DMS53 treated with DMSO at 0.1 percent for 48 hours (cell line): ENCODE results near the gene SEMA5A.
"Not testable (repeated sequence)": the region's sequence is repeated elsewhere in the genome, so short reads cannot be mapped to it uniquely, and the experiment has no call there.

ENCODE experiments used
- DNase-seq: peaks from one replicate; lab custom pipeline; 2025; ENCODE audit not compliant: unreplicated experiment; lab: John Stamatoyannopoulos, UW

Gene SEMA5A

DNA sequence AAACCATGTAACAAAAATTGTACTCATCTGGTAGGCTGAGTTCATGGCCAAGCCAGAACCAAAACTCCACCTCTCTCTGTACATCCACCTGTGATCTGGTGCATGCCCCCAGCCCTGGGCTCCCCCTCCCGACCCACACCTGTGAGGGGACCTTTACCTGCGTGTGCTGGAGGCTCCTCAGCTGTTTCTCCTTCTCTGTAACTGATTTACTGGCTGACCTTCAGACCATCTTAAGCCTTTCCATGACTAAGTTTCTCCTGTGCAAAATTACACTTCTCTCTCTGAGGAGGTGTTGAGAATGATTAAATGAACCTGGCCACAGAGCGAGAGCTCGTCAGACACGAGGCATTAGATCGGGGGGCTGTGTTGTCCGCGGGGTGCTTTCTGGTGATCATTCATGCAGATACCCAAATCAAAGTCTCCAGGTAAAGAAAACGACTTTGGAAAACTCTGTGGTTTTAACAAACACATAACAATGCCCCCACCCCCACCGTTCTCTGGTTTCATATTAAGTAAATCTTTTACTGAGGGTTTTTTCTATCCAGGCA, 136.4 kb downstream of the SEMA5A start:
- DNase-seq, result no peak

DNA sequence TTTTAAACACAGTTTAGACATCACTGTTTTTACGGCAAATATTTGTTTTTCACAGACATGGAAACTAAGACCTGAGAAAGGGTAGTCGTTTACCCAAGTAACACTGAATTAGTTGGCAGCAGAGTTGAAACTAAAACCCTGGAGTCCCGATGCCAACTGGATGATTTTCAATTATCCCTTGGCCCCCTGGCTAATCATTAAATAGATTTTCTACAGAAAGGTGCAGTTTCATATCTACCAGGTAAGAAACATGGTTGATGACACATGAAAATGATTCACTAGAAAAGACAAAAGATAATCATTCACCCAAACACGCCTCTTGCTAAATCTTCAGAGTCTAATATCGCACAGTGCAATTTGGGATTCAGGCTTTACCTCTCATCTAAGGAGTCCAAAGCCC, 136.9 kb downstream of the SEMA5A start:
- DNase-seq, result no peak

DNA sequence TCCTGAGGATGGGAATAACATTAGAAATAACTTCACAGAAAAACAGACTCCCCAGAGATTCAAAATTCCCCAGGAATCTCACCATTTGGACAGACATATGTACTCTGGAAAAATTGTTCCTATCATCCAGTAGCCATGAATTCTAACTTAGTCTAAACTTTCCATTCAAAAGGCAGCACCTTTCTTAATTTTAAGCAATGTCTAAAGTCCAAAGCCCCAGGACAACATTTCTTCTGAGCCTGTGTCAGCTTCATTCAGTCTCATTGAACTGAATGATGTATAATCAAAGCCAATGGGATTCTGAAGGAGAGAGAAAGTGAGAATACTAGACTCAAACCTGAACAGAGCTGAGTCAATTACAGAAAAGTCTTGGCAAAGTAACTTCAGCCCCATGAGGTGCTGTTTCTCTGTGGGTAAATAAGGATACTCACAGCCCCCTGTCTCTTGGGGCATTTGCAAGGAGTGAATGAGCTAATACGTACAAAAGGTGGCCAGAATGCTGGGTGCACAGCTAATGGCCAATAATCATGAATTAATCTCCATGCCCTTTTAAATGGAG, 140.6 kb downstream of the SEMA5A start:
- DNase-seq, result no peak

DNA sequence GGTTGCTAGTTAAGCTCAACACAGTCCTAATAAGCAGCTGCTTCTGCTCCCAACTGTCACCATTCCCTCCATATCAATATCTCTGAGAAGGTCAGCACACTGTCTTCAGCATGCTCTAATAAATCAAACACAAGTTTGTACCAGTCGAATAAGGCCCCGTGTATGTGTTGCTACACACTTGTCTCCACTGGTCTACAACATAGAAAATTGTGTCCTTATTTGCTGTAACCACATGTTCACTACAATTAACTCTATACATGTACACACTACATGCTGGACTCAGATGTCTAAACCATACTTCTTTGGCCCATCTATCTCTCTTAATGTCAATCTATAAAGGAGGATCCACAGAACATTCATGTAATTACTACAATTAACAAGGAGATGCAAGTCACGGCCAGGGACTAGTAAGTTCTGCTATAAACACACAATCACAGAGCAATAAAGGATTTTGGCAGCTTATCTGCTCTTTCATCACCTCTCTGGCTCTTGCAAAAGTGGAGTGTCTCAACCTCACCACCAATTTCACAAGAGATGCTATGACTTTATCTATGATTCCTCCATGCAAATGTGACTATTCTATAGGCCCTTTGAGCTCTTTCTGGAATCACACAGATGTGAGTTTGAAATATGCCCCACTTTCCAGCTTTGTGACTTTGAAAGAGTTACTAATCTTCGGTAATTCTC, 143.9 kb downstream of the SEMA5A start:
- no peak for DNase-seq

DNA sequence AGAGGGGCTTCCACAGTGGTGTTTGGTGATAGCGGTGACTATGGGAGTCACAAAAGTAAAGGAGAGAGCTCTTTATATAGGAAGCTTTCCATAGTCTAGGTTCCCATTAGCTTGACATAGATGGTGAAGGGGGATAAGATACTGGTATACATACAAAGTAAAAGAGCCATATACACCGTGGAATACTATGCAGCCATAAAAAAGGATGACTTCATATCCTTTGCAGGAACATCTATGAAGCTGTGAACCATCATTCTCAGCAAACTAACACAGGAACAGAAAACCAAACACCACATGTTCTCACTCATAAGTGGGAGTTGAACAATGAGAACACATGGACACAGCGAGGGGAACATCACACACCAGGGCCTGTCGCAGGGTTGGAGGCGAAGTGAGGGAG, 146.1 kb downstream of the SEMA5A start:
- not testable (repeated sequence) for DNase-seq

DNA sequence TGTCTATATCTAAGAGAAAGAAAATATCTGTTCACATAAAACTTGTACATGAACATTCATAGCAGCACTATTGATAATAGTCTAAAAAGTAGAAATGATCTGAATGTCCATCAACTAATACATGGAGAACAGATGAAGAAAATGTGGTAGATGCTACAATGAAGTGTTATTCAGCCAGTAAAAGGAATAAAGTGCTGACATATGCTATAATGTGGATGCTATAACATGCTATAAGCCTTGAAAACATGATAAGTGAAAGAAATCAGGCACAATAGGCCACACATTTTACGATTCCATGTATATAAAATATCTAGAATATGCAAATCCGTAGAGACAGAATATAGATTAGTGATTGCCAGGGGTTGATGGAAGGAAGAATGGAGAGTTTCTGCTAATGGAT, 146.8 kb downstream of the SEMA5A start:
- no peak for DNase-seq

DNA sequence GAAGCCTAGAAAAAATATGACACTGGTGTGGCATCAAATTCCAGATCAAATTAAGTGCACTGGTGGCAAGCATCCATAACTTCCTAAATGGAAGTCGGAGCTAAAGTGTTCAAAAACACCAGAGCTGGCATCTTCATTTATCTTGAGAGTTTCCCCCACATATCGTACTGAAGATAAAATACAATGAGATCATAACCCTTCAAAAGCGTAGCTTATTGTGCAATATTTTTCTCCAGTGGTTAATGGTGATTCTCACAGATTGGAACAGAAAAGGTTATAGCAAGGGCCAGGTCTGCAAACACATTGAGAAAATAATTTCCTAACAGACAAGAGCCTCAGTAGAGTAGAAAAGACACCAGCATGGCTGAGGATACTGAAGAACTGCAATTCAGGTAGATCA, 147.6 kb downstream of the SEMA5A start:
- DNase-seq, result no peak

DNA sequence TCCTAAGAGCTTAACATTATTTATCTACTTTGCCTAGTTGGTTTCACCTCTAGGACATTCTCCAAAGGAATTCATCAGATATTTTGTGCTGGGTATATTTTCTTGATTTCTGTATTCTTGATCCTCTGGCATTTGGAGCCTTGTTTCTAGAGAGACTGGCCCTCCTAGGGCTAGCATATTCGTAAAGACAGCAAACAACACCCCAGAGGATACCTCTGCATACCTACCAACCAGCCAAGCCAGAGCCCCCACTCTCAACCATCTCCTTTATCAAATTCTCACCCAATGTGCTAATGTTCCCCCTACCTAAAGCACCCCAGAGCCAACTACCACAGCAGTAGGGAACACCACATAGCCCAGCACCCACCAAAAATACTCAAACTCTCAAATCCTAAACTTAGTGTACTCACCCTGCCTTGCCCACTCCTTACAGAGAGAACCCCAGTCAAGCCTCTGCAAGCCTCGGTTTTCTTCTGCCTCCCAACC, 149.5 kb downstream of the SEMA5A start:
- DNase-seq, result no peak

DNA sequence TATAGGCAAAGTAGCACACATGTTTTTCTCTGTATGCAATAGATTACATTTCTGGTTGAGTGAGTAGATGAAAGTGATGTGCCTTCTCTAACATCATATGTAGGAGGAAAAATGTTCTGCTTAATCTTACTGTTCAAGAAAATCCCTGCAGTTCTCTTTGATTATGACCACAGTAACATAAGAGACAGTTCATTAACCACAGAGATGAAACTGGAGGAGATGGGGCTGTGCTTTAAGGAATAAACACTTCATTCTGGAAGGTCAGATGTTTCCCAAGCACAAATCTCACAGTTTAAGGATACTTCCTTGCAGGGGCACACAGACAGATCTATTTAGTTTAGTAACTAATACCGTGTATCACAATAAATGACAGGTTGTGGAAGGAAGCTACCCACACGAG, 150.2 kb downstream of the SEMA5A start:
- DNase-seq, result no peak

DNA sequence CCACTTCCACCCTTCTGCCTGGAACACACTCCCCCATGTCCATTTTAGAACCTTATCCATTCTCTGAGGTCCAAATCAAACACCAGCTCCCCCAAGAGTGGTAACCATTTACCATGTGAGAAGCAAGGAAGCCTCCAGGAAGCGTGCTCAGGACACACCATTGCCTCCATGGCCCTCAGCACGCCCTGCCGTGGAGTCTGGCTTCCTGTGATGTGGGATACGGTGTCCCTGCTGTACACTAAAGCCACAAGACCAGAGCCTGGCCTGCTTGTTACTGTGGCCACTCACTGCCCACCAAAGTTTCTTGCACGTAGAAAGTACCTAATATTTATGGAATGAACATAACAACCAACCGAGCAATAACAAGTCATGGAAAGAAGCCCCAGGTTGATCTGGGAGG, 151.7 kb downstream of the SEMA5A start:
- no peak for DNase-seq

DNA sequence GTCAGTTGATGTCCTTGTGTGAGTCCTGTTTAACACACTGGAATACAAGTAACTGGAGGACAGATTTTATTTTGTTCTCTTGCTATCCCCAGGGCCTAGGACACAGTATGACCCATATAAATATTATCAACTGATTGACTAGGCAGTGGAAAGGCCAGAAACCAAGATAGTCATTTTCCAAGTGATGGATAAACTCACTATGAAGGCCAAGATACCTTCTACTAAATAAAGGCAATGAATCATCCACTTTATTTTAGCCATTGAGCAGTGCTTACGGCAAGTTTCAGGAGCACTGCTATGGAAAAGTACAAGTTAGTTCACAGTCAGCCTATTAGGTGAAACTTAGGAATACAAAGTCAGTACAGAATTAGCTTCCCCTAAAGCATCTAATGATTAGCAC, 153.2 kb downstream of the SEMA5A start:
- no peak for DNase-seq

DNA sequence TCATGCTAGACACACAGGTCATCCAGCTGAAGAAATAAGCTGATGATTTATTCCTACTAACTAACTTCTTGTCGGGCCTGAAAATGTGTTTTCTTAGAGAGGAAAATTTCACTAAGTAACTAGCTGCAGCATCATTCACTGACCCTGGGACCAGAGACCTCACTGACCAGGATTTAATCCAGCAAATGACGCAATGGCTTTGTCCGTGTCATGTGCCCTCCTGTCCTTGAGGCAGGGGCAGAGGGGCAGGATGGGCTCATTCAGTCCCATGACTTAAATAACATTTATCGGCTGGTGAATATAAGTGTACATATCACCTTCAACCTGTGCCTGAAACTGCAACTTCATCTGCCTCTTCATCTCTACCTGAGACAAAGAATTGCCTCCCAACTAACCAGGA, 154.8 kb downstream of the SEMA5A start:
- no peak for DNase-seq

DNA sequence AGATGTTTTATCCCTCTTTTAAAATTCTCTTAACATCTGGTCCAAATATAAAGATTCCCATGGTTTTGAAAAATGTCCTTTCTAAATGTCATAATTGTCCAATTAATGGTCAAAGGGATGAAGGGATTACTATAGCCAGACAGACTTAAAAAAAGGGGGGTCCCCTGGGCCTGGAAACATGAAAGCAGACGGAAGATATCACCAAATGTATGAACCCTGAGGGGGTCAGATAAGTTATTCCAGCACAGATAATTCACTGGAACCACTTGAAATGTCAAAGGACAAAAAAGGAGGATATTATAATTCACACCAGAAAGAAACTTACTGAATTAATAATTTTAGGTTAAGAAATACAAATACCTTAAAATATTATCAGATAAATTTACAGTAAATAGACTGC, 155.8 kb downstream of the SEMA5A start:
- no peak for DNase-seq

DNA sequence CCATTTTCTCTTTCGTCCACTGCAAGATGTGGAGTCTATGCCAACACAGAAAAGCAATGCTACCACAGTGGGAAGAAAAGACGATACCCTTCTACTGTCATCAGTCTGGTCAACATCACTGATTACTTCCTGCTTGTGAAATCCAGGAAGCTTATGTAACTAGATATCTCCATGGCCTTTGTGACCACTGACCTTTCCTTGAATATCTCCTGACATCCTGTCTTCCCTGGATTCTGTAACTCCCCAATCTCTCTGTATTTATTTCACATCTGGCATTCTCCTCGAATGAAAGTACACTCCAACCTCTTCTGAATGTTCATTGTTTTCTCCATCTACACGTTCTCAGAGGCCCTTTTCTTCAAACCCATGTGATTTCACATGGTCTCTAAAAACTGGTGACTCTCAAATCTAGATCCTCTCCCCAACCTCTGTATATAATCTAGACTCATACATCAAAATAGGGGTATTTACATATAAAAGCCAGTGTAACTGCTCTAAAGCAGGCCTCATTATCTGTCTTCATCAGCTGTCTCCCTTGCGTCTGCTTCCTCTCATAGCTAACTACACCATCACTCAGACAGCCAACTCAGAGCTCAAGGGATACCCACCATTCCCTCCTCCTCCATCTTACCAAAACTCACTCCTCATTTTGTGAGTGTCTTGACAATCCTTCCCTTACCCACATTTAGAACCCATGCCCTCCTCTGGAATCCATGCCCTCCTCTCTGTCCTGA, 156.8 kb downstream of the SEMA5A start:
- no peak for DNase-seq

DNA sequence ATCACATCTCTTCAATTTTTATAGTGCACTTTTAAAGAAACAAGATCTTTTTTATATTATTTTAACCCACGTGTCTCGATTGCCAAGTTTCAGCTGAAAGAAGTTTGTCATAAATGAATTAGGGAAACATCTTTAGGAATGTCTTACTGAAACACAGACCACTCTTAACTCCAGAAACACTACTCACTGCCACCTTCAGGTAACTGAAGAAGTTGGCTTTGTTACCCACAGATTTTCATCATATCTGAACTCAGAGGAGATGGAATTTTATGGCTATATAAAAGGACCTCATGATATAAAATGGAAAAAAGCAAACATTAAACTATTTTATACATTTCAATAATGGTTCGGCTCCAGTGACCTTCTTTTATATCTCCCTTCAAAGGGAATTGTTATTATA, 158.0 kb downstream of the SEMA5A start:
- DNase-seq, result no peak

DNA sequence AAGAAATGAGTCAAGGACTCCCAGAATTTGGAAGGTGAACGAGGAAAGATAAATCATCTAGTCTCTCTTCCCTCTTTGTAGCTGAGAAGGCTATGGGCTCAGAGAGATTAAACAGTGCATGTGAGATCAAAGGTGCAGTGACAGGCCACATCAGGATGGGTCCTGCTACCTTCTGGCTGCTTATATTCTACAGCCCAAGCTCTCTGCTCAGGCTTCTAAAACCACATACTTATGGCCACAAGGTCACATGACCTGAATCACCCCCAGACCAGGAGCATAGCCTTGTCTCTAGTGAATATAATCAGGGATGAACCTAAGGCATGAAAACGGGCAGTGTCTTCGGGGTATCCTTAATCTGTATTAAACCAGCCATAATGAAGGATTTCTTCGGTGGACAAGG, 158.9 kb downstream of the SEMA5A start:
- no peak for DNase-seq

DNA sequence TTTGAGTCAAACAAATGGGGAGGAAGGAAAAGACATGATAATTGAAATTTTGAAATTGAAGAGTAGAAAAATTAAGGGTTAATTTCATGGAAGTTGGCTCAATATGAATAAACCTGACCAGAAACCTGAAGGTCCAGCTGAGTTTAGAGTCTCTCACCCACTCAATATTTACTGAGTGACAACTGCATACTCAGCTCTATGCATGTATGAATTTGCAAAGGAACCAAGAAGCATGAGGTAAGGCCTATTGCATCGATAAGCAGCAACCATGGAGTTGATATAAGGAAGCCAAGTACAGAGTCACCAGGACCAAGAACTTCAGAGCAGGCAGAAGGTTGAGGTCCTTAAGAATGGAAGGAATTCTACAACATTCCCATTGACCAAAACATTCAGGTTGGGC, 163.4 kb downstream of the SEMA5A start:
- no peak for DNase-seq

DNA sequence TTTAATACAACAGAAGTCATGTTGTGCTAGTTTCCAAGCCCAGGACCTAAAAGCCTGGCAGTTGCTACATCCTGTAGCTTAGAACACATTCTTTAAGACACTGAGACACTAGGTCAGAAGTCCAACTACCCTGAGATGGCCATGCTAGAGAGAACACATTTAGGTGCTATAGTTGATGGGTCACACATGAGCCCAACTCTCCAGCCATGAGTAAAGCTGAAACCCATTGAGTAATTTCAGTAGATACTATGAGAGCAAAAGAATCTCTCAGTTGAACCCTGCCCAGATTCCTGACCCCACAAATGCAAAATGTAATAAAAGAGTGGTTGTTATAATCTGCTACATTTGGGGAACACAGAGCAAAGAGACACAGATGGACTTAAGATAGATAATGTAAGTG, 164.4 kb downstream of the SEMA5A start:
- DNase-seq, result no peak

DNA sequence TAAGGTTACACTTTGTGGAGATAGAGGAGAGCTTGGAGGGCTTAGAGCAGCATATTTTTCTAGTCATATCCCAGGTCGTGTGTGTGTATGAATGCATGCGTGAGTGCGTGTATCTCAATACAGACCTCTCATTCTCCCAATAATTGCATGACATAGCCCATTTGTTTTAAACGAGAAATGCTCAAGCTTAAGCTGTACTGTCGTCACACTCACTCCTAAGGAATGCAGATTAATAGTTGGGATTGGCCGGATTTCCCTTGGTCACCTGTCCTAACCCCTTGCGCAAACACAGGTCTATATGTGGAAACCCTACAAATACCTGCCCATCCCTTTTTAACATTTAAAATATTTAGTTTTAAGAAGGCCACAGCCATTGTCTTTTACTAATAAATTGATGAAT, 165.8 kb downstream of the SEMA5A start:
- DNase-seq, result no peak

DNA sequence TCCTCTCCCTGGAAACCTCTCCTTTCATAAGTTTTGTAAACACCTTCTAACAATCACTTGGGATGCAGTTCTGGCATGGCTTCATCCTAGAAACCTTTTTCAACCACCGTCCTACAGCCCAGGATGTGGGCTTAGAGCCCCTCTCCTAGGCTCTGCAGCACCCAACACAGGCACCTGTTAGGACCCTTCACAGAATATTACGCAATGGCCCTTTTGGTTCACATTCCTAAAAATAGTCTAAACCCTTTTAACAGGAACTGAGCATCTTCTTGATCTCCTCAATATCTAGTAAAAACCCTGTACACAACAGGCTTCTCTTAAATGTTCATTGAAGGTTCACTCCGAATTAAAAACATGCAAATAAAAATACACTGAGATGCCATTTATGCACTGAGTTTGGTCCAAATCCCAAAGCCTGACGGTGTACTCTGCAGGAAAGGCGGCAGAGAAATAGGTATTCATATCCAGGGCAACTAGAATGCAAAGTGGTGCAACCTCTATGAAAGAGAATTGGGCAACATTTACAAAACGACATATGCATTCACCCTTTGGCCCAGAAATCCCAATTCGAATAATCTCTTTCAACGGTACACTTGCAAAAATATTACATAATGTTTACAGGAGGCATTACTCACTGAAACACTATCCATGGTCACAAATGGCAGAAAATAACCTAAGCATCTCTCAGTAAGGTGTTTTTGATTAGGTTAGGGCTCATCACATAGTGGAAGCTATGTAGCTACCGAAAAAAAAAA, 169.3 kb downstream of the SEMA5A start:
- DNase-seq, result no peak

DNA sequence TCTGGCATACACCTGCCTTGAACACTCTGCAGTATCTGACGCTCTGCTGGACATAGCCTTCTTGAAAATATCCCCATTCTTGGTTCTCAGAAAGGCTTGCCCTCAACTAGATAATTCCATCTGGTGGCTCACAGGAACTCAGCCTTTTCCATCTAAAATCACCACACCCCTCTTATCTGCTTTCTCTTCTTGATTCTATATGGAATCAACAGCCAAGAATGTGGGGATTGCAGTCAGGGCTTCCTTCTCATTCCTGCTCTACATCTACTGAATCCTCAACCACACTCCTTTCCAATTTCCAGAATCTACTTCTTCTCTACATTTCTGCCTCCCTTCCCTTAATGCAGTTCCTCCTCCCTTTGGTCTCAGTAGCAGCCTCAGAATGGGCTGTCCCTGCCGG, 170.1 kb downstream of the SEMA5A start:
- no peak for DNase-seq
